ENCODE results near the gene RPS16. TPM values are rescaled to one million over a fixed set of nuclear protein-coding genes. Genes with fewer than 3 reads are reported as not detected.

RPS16 gene
- total and polyA plus RNA-seq, 4 donors = 109 to 1,094 (median 218) TPM

DNA sequence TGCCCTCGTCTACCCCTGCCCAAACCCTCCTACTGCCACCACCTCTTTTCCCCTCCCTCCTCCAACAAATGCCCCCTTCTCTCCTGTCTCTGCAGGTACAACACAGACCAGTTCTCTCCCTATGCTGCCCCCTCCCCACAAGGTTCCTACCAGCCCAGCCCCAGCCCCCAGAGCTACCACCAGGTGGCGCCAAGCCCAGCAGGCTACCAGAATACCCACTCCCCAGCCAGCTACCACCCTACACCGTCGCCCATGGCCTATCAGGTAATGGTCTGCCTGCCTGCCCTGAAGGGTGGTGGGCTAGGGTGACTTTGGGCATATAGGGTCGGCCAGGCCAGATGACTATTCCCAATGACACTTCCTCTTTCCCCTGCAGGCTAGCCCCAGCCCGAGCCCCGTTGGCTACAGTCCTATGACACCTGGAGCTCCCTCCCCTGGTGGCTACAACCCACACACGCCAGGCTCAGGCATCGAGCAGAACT, 38.4 kb upstream of the RPS16 start:
- peak; percentile 73 for DNase-seq (ENCODE audit: low spot score)
- Histone ChIP-seq H3K4me3 (ENCODE audit: low read depth in 1 of 3, low read length in 3 of 3) (no peak overlapping the region), H3K27ac (ENCODE audit: low read depth in 1 of 2, low read length in 2 of 2) (no peak overlapping the region), H3K36me3 (ENCODE audit: control insufficient read depth in 4 of 4, insufficient read depth in 3 of 4, low read depth in 1 of 4, low read length in 3 of 4) (peaks cover 25 to 71% (median 50%) of the 10 kb centered on the region in 4 donors), H3K9me3 (ENCODE audit: control insufficient read depth in 4 of 4, low read length in 3 of 4) (no peaks in the 10 kb centered on the region), H3K4me1 (ENCODE audit: control insufficient read depth in 4 of 4, insufficient read depth in 4 of 4, low read length in 3 of 4) (no peaks in the 10 kb centered on the region), H3K27me3 (ENCODE audit: control insufficient read depth in 4 of 4, insufficient read depth in 4 of 4, low read length in 3 of 4) (no peaks in the 10 kb centered on the region), H3K9ac (ENCODE audit: low read depth in 1 of 2, low read length in 2 of 2) (no peak overlapping the region)
- WGBS = 66% methylated on average over 9 of the region's 9 CpGs
- no peak for TF ChIP-seq JUND (IDR thresholded peaks at IDR 0.05)
- TF ChIP-seq HNF4G (IDR thresholded peaks at IDR 0.05) = no peak
- TF ChIP-seq, protein P1, sequence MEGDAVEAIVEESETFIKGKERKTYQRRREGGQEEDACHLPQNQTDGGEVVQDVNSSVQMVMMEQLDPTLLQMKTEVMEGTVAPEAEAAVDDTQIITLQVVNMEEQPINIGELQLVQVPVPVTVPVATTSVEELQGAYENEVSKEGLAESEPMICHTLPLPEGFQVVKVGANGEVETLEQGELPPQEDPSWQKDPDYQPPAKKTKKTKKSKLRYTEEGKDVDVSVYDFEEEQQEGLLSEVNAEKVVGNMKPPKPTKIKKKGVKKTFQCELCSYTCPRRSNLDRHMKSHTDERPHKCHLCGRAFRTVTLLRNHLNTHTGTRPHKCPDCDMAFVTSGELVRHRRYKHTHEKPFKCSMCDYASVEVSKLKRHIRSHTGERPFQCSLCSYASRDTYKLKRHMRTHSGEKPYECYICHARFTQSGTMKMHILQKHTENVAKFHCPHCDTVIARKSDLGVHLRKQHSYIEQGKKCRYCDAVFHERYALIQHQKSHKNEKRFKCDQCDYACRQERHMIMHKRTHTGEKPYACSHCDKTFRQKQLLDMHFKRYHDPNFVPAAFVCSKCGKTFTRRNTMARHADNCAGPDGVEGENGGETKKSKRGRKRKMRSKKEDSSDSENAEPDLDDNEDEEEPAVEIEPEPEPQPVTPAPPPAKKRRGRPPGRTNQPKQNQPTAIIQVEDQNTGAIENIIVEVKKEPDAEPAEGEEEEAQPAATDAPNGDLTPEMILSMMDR (IDR thresholded peaks at IDR 0.05; ENCODE audit: low read depth, low read length, missing input control) = peak; percentile 57
- TF ChIP-seq, protein P2, sequence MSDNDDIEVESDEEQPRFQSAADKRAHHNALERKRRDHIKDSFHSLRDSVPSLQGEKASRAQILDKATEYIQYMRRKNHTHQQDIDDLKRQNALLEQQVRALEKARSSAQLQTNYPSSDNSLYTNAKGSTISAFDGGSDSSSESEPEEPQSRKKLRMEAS (IDR thresholded peaks at IDR 0.05) = no peak
- TF ChIP-seq HNF4A (conservative IDR thresholded peaks at IDR 0.05) = no peak
- TF ChIP-seq RAD21 (IDR thresholded peaks at IDR 0.05) = peak in 1 of 2 donors; percentile 68
- no peak for TF ChIP-seq GABPA (IDR thresholded peaks at IDR 0.05 in 1 of 2, conservative IDR thresholded peaks at IDR 0.05 in 1 of 2)
- TF ChIP-seq, protein P3, sequence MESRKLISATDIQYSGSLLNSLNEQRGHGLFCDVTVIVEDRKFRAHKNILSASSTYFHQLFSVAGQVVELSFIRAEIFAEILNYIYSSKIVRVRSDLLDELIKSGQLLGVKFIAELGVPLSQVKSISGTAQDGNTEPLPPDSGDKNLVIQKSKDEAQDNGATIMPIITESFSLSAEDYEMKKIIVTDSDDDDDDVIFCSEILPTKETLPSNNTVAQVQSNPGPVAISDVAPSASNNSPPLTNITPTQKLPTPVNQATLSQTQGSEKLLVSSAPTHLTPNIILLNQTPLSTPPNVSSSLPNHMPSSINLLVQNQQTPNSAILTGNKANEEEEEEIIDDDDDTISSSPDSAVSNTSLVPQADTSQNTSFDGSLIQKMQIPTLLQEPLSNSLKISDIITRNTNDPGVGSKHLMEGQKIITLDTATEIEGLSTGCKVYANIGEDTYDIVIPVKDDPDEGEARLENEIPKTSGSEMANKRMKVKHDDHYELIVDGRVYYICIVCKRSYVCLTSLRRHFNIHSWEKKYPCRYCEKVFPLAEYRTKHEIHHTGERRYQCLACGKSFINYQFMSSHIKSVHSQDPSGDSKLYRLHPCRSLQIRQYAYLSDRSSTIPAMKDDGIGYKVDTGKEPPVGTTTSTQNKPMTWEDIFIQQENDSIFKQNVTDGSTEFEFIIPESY (IDR thresholded peaks at IDR 0.05) = no peak
- no peak for TF ChIP-seq RXRA (IDR thresholded peaks at IDR 0.05)
- TF ChIP-seq YY1 (IDR thresholded peaks at IDR 0.05) = no peak
- TF ChIP-seq, protein P4, sequence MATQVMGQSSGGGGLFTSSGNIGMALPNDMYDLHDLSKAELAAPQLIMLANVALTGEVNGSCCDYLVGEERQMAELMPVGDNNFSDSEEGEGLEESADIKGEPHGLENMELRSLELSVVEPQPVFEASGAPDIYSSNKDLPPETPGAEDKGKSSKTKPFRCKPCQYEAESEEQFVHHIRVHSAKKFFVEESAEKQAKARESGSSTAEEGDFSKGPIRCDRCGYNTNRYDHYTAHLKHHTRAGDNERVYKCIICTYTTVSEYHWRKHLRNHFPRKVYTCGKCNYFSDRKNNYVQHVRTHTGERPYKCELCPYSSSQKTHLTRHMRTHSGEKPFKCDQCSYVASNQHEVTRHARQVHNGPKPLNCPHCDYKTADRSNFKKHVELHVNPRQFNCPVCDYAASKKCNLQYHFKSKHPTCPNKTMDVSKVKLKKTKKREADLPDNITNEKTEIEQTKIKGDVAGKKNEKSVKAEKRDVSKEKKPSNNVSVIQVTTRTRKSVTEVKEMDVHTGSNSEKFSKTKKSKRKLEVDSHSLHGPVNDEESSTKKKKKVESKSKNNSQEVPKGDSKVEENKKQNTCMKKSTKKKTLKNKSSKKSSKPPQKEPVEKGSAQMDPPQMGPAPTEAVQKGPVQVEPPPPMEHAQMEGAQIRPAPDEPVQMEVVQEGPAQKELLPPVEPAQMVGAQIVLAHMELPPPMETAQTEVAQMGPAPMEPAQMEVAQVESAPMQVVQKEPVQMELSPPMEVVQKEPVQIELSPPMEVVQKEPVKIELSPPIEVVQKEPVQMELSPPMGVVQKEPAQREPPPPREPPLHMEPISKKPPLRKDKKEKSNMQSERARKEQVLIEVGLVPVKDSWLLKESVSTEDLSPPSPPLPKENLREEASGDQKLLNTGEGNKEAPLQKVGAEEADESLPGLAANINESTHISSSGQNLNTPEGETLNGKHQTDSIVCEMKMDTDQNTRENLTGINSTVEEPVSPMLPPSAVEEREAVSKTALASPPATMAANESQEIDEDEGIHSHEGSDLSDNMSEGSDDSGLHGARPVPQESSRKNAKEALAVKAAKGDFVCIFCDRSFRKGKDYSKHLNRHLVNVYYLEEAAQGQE (IDR thresholded peaks at IDR 0.05) = no peak

DNA sequence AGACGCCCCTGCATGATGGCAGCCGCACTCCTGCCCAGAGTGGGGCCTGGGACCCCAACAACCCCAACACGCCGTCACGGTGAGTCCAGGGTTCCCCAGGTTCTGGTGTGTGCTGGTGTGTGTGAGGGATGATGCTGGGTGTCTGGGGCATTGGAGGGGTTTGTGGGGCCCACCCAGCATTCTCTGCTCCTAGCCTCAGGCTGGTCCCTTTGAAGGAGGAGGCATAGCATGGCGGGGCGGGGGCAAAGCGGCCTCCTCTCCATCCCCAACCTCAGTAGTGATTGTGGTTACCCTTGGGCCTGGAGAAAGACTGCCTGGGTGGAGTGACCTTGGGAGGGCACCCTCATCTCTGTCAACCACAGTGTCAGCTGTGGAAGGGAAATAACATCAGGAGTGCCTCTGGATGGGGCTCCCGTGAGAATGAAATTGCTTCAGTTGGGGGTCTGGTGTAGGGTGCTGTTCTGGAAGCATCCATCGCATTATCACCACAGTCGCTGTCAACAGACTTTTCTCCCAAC, 37.8 kb upstream of the RPS16 start:
- H3K4me3 ChIP-seq (ENCODE audit: low read depth in 1 of 3, low read length in 3 of 3) = no peak overlapping the region
- H3K4me1 ChIP-seq (ENCODE audit: control insufficient read depth in 4 of 4, insufficient read depth in 4 of 4, low read length in 3 of 4) = no peaks in the 10 kb centered on the region
- peaks cover 31 to 78% (median 56%) of the 10 kb centered on the region in 4 donors for H3K36me3 ChIP-seq (ENCODE audit: control insufficient read depth in 4 of 4, insufficient read depth in 3 of 4, low read depth in 1 of 4, low read length in 3 of 4)
- H3K27me3 ChIP-seq (ENCODE audit: control insufficient read depth in 4 of 4, insufficient read depth in 4 of 4, low read length in 3 of 4) = no peaks in the 10 kb centered on the region
- H3K27ac ChIP-seq (ENCODE audit: low read depth in 1 of 2, low read length in 2 of 2) = no peak overlapping the region
- no peak for DNase-seq (ENCODE audit: low spot score)
- H3K9me3 ChIP-seq (ENCODE audit: control insufficient read depth in 4 of 4, low read length in 3 of 4) = no peaks in the 10 kb centered on the region
- 90% methylated on average over 11 of the region's 11 CpGs for WGBS
- no peak overlapping the region for H3K9ac ChIP-seq (ENCODE audit: low read depth in 1 of 2, low read length in 2 of 2)
- TF ChIP-seq FOXA2 (IDR thresholded peaks at IDR 0.05) (no peak), HNF4A (conservative IDR thresholded peaks at IDR 0.05) (no peak), GABPA (IDR thresholded peaks at IDR 0.05 in 1 of 2, conservative IDR thresholded peaks at IDR 0.05 in 1 of 2) (no peak), JUND (IDR thresholded peaks at IDR 0.05) (no peak), FOXA1 (IDR thresholded peaks at IDR 0.05) (no peak), SP1 (IDR thresholded peaks at IDR 0.05) (no peak), EGR1 (IDR thresholded peaks at IDR 0.05; ENCODE audit: low read depth in 2 of 2) (no peak), TAF1 (conservative IDR thresholded peaks at IDR 0.05) (no peak), RAD21 (IDR thresholded peaks at IDR 0.05) (no peak), RXRA (IDR thresholded peaks at IDR 0.05) (no peak)
- TF ChIP-seq, protein P4 (IDR thresholded peaks at IDR 0.05) = no peak
- TF ChIP-seq, protein P3 (IDR thresholded peaks at IDR 0.05) = no peak
- TF ChIP-seq, protein P5, sequence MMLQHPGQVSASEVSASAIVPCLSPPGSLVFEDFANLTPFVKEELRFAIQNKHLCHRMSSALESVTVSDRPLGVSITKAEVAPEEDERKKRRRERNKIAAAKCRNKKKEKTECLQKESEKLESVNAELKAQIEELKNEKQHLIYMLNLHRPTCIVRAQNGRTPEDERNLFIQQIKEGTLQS (IDR thresholded peaks at IDR 0.05) = no peak
- TF ChIP-seq, protein P2 (IDR thresholded peaks at IDR 0.05) = no peak

All from liver (tissue), 9 donors.